GM12873 (cell line): Measurements from ENCODE around the gene TXLNA.

Experiments
- TF ChIP-seq, protein P1 (sequence below): IDR thresholded peaks from 2 replicates; pipeline ENCODE4 v1.5.1; 2012; ENCODE audit warnings: low read depth, mild to moderate bottlenecking, moderate library complexity, low read length, control low read depth; ENCODE audit not compliant: insufficient read depth; ENCODE audit errors: missing control alignments

TXLNA gene

DNA sequence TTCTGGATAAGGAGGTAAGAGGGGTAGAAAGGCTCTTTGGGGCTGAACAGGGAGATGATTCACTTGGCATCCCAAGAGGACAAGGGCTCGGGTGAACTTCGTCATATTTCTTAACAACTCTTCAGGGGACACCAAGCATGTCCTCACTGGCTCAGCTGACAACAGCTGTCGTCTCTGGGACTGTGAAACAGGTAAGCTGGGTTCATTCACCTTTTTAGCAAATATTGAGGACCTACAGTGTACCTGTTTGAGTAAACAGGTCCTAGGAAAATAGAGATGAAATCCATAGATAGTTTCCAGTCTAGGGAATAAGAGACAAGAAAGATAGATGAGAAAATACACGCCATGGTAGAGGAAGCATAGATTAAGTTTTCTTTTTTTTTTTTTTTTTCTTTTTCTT lies 44.8 kb downstream of the TXLNA start:
- TF ChIP-seq, protein P1, sequence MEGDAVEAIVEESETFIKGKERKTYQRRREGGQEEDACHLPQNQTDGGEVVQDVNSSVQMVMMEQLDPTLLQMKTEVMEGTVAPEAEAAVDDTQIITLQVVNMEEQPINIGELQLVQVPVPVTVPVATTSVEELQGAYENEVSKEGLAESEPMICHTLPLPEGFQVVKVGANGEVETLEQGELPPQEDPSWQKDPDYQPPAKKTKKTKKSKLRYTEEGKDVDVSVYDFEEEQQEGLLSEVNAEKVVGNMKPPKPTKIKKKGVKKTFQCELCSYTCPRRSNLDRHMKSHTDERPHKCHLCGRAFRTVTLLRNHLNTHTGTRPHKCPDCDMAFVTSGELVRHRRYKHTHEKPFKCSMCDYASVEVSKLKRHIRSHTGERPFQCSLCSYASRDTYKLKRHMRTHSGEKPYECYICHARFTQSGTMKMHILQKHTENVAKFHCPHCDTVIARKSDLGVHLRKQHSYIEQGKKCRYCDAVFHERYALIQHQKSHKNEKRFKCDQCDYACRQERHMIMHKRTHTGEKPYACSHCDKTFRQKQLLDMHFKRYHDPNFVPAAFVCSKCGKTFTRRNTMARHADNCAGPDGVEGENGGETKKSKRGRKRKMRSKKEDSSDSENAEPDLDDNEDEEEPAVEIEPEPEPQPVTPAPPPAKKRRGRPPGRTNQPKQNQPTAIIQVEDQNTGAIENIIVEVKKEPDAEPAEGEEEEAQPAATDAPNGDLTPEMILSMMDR: no peak

DNA sequence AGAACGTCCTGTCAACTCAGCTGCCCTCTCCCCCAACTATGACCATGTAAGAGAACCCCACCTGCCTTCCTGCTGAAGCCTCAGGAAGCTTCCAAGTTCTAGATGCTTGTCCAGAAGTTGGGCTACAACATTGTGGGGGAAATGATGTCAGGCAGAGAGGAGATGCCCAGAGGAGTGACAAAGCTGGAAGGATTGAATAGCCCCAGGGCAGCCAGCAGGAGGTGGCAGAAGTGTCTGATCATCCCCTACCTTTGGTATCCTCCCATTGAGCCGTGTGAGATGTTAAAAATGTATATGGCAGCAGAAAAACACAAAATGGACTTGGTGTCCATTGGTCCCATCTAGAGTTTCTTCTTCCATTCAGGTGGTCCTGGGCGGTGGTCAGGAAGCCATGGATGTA lies 49.3 kb downstream of the TXLNA start:
- TF ChIP-seq, protein P1: no peak

DNA sequence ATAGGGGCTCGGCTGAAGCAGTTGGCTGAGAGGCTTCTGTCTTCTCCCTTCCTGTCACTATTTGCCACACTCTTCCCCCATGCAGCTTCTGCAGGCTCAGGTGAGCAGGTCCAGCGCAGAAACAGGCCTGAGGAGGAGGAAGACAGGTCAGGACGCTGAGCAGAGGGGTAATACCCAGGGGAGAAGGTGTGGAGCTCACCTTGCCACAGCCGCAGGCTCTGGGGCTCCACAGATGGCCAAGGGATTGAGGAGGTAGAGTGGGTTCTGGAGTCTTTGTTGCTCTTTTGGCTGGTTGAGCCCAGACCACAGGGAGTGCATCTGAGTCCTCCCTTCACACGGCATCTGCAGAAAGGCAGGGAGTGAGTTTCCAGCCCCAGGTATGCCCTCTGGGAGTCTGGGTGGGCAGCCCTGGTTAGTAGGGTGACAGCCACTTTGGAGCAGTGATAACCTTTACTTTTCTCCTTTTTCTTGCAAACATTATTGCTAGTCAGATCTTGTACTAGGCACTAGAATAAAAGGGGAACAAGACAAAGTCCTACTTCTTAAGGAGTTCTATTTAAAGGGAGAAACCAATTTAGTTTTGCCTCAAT lies 52.5 kb downstream of the TXLNA start:
- TF ChIP-seq, protein P1: no peak

DNA sequence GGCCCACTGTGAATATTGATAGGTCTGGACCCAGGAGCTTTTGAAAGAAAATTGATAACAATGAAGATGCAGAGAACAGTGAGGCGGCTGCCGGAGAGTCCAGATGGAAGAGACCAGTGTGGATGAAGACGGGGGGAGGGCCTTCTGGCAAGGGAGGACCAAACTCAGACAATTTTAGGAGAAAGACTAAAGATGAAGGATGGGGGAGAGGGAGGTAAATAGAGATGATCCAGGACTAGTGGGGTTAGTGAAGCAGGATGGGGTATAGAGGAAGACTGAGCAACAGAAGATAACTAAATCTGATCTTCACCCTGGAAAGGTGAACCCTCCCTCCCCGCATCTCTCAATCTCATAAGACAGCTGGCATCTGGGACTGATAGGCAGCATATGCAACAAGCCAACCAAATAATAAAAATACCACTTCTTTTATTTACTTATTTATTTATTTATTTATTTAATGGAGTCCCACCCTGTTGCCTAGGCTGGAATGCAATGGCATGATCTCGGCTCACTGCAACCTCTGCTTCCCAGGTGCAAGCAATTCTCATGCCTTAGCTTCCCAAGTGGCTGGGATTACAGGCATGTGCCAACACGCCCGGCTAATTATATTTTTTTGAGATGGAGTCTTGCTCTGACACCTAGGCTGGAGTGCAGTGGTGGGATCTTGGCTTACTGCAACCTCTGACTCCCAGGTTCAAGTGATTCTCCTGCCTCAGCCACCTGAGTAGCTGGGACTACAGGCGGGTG lies 53.3 kb downstream of the TXLNA start:
- TF ChIP-seq, protein P1: no peak

DNA sequence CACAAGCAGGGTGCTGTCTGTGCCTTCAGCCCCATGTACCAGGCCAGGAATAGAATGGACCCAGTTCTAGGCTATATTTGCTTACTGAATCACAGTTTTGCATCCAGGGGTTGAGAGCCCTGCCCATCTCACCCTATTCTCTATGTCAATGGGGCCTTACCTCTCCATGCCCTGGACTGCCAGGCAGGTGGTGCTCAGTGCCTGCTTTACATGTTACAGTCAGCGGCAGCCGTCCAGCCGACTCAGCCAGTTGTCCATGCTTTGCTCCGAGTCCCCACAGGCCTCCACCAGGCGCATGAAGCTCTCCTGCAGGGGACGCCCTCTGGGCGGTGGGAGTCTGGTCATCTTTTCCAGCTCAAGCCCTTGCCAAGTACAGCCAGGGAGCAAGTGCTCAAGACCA lies 55.3 kb downstream of the TXLNA start:
- TF ChIP-seq, protein P1: no peak

DNA sequence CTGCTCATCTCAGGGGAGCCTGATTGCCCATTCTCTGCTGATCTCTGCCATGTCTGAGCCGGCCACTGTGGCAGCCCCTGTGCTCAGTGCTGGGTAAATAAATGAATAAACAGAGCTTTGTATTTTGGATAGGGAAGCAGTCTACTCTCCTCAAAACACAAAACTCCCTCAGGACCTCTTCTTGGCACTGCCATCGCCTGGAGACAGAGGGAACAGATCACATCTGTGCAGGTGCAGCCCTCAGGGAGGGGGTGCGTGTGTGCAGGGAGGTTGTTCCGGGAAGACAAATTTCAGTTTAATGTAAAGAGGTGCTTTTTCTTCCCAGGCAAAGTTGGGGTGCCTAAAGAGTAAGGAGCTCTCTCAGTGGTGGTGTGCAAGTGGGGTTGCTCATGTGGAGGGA lies 59.9 kb downstream of the TXLNA start:
- TF ChIP-seq, protein P1: no peak

DNA sequence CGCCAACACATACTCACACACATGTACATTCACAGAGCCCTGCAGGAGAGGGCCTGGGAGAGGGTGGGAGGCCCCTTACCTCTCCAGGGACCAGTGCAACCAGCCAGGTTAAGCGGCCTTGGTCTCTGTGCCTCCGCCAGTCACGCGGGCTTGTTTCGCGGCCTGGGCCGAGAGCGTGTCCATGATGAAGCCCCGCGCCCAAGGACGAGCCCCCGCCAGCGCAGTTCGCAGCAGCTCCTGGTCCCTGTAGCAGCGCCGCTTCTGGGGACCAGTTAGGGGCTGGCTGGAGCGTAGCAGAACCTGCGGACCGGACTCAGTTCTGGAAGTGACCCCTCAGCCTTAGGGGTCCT lies 60.3 kb downstream of the TXLNA start:
- TF ChIP-seq, protein P1: no peak
